ENCODE results near the gene UBE3C.

Gene UBE3C

DNA sequence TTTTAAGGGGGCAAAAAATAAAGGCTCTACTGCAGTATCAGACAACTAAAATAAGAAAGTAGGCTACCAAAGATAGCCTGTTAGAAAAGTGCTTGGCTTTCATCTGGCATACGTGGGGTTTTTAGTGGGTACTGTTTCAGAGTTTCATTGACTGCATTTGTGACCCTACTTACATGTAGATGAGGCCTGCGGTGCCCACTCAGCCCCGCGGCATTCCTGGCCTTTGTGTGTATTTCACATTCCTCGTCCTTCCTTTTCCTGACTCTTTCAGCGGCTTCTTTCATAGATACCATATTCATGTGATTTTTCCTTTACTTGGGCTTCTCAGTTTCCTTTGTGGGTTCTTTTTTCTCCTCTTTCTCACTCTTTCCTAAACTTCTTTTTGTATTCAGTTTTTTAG is 50.7 kb downstream of the UBE3C start:
- TF ChIP-seq, protein P1, sequence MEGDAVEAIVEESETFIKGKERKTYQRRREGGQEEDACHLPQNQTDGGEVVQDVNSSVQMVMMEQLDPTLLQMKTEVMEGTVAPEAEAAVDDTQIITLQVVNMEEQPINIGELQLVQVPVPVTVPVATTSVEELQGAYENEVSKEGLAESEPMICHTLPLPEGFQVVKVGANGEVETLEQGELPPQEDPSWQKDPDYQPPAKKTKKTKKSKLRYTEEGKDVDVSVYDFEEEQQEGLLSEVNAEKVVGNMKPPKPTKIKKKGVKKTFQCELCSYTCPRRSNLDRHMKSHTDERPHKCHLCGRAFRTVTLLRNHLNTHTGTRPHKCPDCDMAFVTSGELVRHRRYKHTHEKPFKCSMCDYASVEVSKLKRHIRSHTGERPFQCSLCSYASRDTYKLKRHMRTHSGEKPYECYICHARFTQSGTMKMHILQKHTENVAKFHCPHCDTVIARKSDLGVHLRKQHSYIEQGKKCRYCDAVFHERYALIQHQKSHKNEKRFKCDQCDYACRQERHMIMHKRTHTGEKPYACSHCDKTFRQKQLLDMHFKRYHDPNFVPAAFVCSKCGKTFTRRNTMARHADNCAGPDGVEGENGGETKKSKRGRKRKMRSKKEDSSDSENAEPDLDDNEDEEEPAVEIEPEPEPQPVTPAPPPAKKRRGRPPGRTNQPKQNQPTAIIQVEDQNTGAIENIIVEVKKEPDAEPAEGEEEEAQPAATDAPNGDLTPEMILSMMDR (IDR thresholded peaks at IDR 0.05; ENCODE audit: low read depth, low read length): no peak
- H3K4me3 ChIP-seq (ENCODE audit: low read depth, low read length): no peak overlapping the region
- DNase-seq (ENCODE audit: low read depth, low spot score): no peak
- in situ Hi-C loops (cut with HindIII; ENCODE audit: low sequenced_read_pairs): no loop called here

DNA sequence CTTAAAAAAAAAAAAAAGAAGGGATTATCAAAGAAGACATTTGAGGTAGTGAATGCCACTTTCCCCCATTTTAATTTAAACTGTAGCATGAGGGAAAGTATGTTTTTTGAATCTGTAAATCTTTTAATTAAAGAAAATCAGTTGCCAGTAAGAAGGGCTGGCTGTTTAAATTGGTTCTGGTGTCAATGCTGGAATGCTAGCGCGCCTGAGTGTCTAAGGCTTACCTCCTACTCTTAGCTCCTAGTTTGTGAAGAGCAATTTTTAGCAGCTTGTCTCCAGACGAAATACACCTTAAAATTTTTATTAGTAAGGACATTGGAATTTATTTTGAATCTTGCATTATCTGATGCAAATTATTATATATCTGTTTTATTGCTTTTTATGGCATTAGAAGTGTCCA is 54.1 kb downstream of the UBE3C start:
- no peak for DNase-seq (ENCODE audit: low read depth, low spot score)
- H3K4me3 ChIP-seq (ENCODE audit: low read depth, low read length): no peak overlapping the region
- TF ChIP-seq, protein P1 (IDR thresholded peaks at IDR 0.05; ENCODE audit: low read depth, low read length): no peak
- in situ Hi-C loops (cut with HindIII; ENCODE audit: low sequenced_read_pairs): no loop called here

DNA sequence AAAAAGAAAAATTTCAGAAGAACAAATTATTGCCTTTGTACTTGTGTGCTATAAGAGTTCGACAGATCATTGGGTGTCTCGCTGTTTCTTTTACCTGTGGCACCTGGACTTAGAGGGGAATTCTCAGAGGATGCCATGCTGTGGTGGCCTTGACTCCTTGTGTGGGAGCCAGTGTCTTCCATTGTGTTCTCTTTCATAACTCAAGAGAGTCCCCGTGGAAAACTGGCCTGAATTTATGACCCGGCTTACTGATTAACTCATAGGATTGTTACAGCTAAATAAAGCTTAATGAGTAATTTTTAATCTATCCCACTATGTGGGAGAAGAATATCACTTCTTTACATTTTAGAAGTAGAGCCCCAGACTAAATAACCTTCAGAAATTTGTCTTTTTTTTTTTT is 54.5 kb downstream of the UBE3C start:
- H3K4me3 ChIP-seq (ENCODE audit: low read depth, low read length): no peak overlapping the region
- TF ChIP-seq, protein P1 (IDR thresholded peaks at IDR 0.05; ENCODE audit: low read depth, low read length): no peak
- in situ Hi-C loops (cut with HindIII; ENCODE audit: low sequenced_read_pairs): no loop called here
- DNase-seq (ENCODE audit: low read depth, low spot score): no peak

DNA sequence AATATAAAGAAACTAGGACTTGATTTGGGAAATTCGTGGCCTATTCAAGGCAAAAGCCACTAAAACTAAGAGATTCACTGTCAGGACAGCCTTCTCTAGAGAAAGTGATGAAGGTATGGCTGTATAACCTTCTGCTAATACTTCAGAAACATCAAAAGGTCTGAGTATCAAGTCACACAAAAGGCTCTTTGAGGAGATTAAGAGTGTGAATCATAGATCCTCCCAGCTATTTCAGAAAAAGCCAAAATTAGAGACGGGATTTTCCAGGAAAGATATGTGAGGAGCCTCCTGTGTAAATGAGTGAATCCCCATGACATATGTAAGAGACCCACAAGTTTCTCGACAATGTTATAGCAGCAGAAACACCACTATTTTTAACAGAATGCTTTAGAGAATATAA is 56.2 kb downstream of the UBE3C start:
- in situ Hi-C loops (cut with HindIII; ENCODE audit: low sequenced_read_pairs): no loop called here
- DNase-seq (ENCODE audit: low read depth, low spot score): no peak
- TF ChIP-seq, protein P1 (IDR thresholded peaks at IDR 0.05; ENCODE audit: low read depth, low read length): no peak
- H3K4me3 ChIP-seq (ENCODE audit: low read depth, low read length): no peak overlapping the region

DNA sequence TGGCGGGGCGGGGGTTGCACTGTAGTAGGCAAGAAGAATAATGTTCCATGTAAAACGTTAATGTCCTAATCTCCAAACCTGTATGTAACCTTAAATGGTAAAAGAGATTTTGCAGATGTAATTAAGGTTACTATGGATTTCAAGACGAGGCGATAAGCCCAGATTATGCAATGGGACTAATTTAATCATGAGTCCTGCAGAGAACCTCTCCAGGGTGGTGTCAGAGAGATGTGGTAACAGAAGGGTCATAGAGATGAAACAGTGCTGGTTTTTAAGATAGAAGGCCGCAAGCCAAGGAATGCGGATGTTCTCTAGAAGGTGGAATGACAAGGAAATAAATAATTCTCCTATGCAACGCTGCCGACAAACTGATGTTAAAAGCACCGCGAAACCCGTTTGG is 57.1 kb downstream of the UBE3C start:
- no peak for DNase-seq (ENCODE audit: low read depth, low spot score)
- in situ Hi-C loops (cut with HindIII; ENCODE audit: low sequenced_read_pairs): no loop called here
- H3K4me3 ChIP-seq (ENCODE audit: low read depth, low read length): no peak overlapping the region
- TF ChIP-seq, protein P1 (IDR thresholded peaks at IDR 0.05; ENCODE audit: low read depth, low read length): no peak

DNA sequence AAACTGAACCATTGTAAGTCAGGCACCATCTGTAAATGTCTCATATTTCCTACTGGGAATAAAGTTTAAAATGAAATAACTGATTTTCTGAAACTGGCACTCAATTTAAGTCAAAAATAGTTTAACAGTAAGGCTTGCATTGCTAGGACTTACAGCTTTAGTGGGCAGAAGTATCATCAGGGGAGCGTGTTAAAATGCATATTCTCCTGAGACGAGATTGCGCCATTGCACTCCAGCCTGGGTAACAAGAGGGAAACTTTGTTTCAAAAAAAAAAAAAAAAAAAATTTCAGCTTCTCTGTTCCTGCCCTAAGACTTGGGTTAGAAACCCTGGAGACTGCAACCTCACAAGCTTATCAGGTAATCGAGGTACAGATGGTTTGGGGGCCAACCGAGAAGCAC is 65.4 kb downstream of the UBE3C start:
- TF ChIP-seq, protein P1 (IDR thresholded peaks at IDR 0.05; ENCODE audit: low read depth, low read length): no peak
- no peak overlapping the region for H3K4me3 ChIP-seq (ENCODE audit: low read depth, low read length)
- in situ Hi-C loops (cut with HindIII; ENCODE audit: low sequenced_read_pairs): no loop called here
- no peak for DNase-seq (ENCODE audit: low read depth, low spot score)

DNA sequence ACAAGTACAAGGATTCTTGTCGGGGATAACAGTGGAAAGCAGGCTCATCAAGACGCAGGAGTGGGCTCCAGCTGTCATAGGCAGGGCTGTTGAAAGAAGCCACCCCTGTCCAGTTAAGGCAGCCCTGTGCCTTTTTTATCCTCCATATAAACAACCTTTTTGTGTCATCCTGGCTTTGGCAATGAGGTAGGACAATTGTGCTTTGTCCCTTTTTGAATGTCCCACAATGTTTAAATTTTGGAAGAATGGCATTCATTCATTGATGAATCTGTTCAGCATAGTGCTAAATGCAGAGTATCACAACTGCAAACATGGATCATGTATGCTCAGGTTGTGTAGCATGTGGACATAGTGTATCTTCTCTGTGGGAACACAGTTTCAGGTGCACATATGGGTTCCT is 66.7 kb downstream of the UBE3C start:
- no peak overlapping the region for H3K4me3 ChIP-seq (ENCODE audit: low read depth, low read length)
- in situ Hi-C loops (cut with HindIII; ENCODE audit: low sequenced_read_pairs): no loop called here

More for the DNA sequence above, 66.7 kb downstream of the UBE3C start:
- TF ChIP-seq, protein P1 (IDR thresholded peaks at IDR 0.05; ENCODE audit: low read depth, low read length): no peak
- DNase-seq (ENCODE audit: low read depth, low spot score): no peak

Measured in astrocyte of the spinal cord (primary cell).